Measurements from ENCODE around the gene RARG. TPM values are rescaled to one million over a fixed set of nuclear protein-coding genes. Genes with fewer than 3 reads are reported as not detected.

The RARG gene
- total and polyA plus RNA-seq, 12 donors = 3.8 to 36.4 (median 24.8) TPM

DNA sequence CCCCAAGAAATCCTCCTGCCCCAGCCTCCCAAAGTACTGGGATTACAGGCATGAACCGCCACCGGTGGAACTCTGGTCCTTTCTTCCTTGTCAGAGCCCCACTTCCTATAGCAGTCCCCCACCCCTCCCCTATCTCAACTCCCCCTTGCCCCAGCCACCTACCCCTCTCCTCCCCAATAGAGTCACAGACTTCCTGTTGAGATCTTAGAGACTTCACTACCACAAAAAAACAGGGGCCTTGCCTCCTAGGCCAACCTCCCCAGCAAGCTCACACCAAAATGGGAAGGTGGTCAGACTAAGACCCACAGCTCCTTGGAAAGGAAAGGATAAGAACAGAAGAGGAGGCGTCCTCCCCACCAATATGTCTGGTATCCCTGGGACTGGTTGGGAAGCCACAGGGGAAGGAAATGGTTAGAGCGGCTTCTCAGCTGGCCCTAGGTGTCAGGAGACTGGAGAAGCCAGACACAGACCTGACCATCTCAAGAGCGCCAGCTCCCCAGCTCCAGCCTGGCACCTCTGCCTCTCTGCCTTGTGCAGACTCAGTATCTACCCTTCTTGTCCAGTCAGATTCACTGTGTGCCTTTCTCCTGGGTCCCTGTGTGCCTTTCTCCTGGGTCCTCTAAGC lies 33.4 kb downstream of the RARG start:
- TF ChIP-seq, protein P1, sequence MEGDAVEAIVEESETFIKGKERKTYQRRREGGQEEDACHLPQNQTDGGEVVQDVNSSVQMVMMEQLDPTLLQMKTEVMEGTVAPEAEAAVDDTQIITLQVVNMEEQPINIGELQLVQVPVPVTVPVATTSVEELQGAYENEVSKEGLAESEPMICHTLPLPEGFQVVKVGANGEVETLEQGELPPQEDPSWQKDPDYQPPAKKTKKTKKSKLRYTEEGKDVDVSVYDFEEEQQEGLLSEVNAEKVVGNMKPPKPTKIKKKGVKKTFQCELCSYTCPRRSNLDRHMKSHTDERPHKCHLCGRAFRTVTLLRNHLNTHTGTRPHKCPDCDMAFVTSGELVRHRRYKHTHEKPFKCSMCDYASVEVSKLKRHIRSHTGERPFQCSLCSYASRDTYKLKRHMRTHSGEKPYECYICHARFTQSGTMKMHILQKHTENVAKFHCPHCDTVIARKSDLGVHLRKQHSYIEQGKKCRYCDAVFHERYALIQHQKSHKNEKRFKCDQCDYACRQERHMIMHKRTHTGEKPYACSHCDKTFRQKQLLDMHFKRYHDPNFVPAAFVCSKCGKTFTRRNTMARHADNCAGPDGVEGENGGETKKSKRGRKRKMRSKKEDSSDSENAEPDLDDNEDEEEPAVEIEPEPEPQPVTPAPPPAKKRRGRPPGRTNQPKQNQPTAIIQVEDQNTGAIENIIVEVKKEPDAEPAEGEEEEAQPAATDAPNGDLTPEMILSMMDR (IDR thresholded peaks at IDR 0.05) = no peak
- no peak for TF ChIP-seq POLR2A (IDR thresholded peaks at IDR 0.05)
- Histone ChIP-seq H3K36me3 (replicated peaks in 1 of 2) (no peaks in the 10 kb centered on the region), H3K9me3 (replicated peaks in 1 of 3) (no peaks in the 10 kb centered on the region), H3K4me3 (no peak overlapping the region), H3K27ac (no peak overlapping the region), H3K4me1 (replicated peaks in 1 of 2) (peaks cover 4 to 12% of the 10 kb centered on the region in 2 donors), H3K27me3 (no peaks in the 10 kb centered on the region)
- intact Hi-C loops (cut with DNase I) = loop anchor here (2.0 to 10.0 kb wide), 4 partner anchors 36 to 134 kb away; no protein-coding TSS in a partner anchor
- WGBS, 4 donors = 73 to 89% (median 83%) methylated on average over 4 to 5 of the region's 5 CpGs
- DNase-seq = no peak

DNA sequence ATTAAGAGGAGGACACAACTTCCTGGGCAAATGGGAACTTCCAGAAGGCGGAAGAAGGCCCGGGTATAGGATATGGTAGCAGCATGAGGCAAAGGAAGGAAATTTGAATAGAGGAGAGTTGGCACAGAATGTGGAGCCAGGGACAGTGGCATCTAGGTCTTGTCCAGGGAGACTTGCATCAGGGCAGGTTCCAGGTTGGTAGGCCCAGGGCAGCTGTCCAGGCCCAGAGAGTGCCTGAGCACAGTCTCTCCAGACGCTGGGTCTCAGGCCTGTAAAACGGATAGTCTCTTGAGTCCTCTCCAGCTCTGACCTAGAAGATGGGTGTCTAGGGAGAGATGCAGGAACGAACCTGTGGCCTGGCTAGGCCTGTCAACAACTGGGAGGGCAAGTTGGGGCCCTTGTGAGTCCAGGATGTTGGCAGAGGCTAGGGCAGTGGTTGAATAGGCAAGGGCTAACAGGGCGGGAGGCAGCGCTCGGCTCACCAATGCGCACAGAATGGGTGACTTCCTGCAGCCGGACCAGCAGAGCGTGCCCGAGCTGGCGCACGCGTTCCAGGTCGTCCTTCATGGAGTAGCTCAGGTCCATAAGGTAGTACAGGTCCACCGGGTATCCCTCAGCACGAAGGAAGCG lies 34.9 kb downstream of the RARG start:
- Histone ChIP-seq H3K27ac (no peak overlapping the region), H3K4me1 (replicated peaks in 1 of 2) (peaks cover 4 to 12% of the 10 kb centered on the region in 2 donors), H3K4me3 (peak overlapping the region in 1 of 4 donors; percentile 38), H3K9me3 (replicated peaks in 1 of 3) (no peaks in the 10 kb centered on the region), H3K36me3 (replicated peaks in 1 of 2) (no peaks in the 10 kb centered on the region), H3K27me3 (no peaks in the 10 kb centered on the region)
- no peak for DNase-seq
- TF ChIP-seq, protein P1 (IDR thresholded peaks at IDR 0.05) = no peak
- intact Hi-C loops (cut with DNase I) = loop anchor here (5.0 to 10.0 kb wide), 3 partner anchors 35 to 132 kb away; no protein-coding TSS in a partner anchor
- WGBS, 4 donors = 65 to 90% (median 79%) methylated on average over 7 to 19 of the region's 19 CpGs

DNA sequence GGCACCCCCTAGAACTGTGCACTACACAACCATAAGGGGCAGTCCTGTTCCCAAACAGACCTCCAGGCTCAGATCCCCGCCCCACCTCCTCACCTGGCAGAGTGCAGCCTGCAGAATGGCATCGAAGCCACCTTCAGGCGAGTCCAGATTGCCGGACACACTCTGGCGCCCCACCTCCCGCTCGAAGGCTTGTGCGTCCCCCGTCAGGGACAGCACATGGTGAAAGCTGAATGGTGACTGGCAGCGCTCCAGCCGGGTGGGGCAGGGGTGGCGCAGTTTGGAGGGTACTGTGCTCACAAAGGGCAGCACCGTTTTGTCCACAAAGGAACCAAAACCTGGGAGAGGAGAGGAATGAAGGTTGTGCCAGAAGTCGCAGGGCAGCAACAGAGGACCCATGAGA lies 35.5 kb downstream of the RARG start:
- intact Hi-C loops (cut with DNase I) = loop anchor here (5.0 to 10.0 kb wide), 3 partner anchors 34 to 132 kb away; no protein-coding TSS in a partner anchor

More for the DNA sequence above, 35.5 kb downstream of the RARG start:
- Histone ChIP-seq H3K27me3 (no peaks in the 10 kb centered on the region), H3K4me1 (replicated peaks in 1 of 2) (peaks cover 4 to 12% of the 10 kb centered on the region in 2 donors), H3K4me3 (no peak overlapping the region), H3K27ac (no peak overlapping the region), H3K9me3 (replicated peaks in 1 of 3) (no peaks in the 10 kb centered on the region), H3K36me3 (replicated peaks in 1 of 2) (no peaks in the 10 kb centered on the region)
- no peak for TF ChIP-seq POLR2A (IDR thresholded peaks at IDR 0.05)
- TF ChIP-seq, protein P1 (IDR thresholded peaks at IDR 0.05) = no peak
- no peak for DNase-seq
- 87 to 90% (median 88%) methylated on average over 14 of the region's 14 CpGs for WGBS, 4 donors

All from adrenal gland (tissue), 12 donors.